ENCODE results near the gene SYNGR3.
A peak's percentile ranks its signal among the peaks of the same experiment; 100 is the strongest.
"Not testable (repeated sequence)": the region's sequence is repeated elsewhere in the genome, so short reads cannot be mapped to it uniquely, and the experiment has no call there.

Gene SYNGR3

GRCh38 chr16:2009164-2009711 lies 19.5 kb downstream of the SYNGR3 start:
- DNase-seq (ENCODE audit: low spot score), result no peak

- peak; percentile 72 for DNase-seq (ENCODE audit: low spot score)
Observed at GRCh38 chr16:2009791-2010510, 20.2 kb downstream of the SYNGR3 start, which contains the start of gene ZNF598. Gene ZNF598 (minus strand): TSS chr16:2009821.

DNA sequence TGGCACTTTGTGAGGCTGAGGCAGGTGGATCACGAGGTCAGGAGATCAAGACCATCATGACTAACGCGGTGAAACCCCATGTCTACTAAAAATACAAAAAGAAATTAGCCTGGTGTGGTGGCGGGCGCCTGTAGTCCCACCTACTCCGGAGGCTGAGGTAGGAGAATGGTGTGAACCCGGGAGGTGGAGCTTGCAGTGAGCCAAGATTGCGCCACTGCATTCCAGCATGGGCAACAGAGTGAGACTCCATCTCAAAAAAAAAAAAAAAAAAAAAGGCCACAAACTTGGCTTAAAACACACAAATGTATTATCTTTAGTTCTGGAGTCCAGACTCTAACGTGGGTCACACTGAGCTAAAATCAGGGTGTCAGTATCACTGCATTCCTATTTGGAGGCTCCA lies 22.0 kb downstream of the SYNGR3 start:
- DNase-seq (ENCODE audit: low spot score), result not testable (repeated sequence)

GRCh38 chr16:2013527-2013926 lies 23.8 kb downstream of the SYNGR3 start:
- DNase-seq (ENCODE audit: low spot score), result no peak

- no peak for DNase-seq (ENCODE audit: low spot score)
Observed at GRCh38 chr16:2015117-2015946, 25.6 kb downstream of the SYNGR3 start.

DNA sequence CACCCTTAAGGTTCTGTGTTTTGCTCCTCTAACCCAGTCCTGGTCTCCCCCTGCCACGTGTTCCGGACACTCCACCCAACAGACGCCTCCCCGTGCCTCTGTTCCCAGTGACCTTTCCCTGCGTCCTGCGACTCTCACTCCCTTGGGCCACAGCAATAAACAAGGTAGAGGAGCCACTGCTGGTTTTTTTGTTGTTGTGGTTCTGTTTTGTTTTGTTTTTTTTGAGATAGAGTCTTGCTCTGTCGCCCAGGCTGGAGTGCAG lies 26.1 kb downstream of the SYNGR3 start:
- no peak for DNase-seq (ENCODE audit: low spot score)

DNA sequence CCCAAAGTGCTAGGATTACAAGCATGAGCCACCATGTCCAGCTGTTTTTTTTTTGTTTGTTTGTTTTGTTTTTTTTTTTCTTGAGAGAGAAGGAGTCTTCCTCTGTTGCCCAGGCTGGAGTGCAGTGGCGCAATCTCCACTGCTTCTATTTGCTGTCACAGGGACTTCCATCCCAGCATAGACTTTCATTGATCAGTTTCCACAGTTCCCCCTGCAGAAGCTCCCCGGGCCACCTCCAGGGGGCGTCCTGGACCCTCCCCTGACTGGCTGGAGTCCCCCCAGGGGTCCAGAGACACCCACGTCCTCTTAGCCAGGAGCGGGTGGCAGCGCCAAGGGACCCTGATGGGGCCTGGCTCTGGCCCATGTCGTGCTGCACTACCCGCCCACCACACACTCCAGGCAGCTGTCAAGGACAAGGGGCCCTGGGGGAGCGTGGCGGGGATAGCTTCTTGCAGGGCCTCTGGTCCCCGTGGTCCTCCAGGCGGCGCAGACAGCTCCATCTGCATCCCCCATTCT lies 26.7 kb downstream of the SYNGR3 start:
- DNase-seq (ENCODE audit: low spot score), result no peak

DNA sequence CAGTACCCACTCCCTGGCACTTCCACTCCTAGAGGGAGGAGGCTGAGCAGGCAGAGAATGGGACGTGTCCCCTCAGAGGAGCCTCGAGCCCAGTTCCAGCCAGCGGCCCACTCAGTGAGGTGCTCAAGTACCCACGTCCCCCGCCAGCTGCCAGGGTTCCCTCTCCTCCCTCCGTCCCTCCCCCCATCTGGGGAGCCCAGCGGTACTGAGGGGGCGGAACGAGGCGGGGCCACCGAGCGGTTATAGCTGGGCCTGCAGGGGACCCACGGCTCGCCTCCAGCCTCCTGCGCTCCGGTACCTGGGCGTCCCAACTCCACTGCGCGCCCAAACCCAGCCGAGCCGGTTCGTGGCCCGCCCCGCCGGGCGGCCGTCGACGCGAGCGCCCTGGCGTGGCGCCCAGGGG lies 29.7 kb downstream of the SYNGR3 start, which contains the start of gene NPW:
Gene NPW (plus strand): TSS at position 268 of the 403 bp plus-strand sequence.
- no peak for DNase-seq (ENCODE audit: low spot score)

GRCh38 chr16:2019921-2020831 lies 30.4 kb downstream of the SYNGR3 start:
- no peak for DNase-seq (ENCODE audit: low spot score)

GRCh38 chr16:2022723-2023091 lies 32.9 kb downstream of the SYNGR3 start:
- DNase-seq (ENCODE audit: low spot score), result no peak

DNA sequence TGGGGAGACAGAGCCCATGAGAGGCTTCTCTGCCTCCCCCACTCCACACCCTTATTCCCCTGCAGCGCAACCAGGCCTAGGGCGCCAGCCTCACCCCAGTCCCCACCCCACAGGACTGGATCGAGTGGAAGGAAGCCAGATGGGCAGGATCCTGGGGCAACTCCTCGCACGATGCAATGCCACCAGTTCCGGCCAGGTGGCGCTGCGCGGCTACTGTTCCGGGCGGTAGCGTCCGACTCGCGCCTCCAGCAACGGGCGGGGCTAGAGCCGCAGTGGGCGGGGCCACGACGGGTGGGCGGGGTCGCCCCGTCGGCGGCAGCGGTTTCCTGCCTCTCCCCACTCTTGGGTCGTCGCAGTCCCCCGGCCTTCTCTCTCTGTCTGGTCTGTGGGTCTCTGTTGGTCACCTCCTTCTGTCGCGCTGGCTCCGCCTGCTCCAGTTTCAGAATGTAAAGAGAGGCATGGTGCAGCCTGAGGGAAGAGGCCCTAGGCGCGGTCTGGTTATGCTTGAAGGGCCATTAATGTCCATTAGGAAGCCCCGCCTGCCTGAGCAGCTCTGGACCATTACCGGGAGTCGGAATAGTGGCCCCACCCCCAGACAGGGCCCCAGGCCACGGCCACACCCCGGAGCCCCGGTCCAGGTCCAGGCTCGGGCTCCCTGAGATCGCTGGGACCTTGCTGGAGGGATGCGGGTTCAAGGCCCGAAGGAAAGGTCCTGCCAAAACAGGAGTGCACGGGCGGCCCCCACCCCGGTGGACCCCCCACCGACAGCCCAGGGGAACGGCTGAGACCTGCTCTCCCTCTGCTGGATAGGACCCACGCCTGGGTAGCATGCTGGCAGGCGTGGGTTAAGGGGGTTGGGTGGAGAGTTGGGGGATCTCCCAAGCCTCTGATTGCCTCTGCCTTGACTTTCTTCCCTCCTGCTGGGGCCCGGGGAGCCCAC lies 33.6 kb downstream of the SYNGR3 start:
- peak; percentile 95 for DNase-seq (ENCODE audit: low spot score)

DNA sequence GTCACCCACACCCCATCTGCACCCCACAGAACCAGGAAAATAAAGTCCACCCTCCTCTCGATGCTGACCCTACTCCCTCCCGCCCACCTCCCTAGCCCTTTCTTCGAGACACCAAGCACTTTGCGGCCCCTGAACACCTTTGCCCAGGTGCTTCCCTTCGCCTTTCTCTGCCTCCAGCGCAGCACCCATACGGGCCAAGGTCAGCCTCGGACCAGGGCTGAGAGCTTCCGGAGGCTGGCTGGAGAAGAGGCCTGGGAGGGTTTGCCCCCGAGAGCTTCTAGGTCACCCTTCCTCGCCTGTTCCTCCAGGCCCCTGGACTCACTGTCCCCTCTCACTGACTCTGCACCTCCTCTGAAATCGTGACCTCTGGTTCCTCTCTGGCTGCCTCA lies 34.3 kb downstream of the SYNGR3 start:
- DNase-seq (ENCODE audit: low spot score), result no peak

GRCh38 chr16:2025251-2025650 lies 35.5 kb downstream of the SYNGR3 start:
- no peak for DNase-seq (ENCODE audit: low spot score)

DNA sequence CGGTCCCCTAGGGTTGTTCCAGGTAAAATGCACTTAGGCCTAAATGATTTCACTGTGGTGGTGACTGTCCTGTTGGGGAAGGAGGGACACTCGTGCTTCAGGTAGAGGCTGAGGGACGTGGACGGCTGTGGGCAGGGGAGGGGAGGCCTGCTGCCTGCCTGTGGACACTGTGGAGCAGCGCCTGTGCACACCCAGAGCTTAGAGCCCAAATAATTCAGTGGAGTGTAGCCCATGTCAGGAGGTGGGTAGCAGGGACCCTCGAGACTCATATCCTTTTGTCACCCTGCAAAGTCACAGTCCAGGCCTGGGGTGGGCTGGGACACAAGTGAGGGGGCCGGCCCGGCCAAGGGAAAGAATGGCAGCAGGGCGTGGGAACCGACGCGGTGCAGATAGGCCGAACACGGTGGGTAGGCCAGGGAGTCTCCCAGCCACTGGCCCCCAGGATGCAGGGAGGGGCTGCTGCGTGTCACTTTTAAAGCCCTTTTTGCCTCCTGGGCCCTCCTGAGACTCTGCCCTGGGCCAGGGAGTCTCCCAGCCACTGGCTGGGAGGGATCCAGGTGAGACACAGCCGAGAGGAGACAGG lies 36.2 kb downstream of the SYNGR3 start:
- DNase-seq (ENCODE audit: low spot score), result no peak

- DNase-seq (ENCODE audit: low spot score), result no peak
Observed at GRCh38 chr16:2026461-2027023, 36.8 kb downstream of the SYNGR3 start, which contains the start of gene NHERF2. Gene NHERF2 (plus strand): TSS chr16:2026902. CDS start chr16:2027006, 104 bp downstream.

DNA sequence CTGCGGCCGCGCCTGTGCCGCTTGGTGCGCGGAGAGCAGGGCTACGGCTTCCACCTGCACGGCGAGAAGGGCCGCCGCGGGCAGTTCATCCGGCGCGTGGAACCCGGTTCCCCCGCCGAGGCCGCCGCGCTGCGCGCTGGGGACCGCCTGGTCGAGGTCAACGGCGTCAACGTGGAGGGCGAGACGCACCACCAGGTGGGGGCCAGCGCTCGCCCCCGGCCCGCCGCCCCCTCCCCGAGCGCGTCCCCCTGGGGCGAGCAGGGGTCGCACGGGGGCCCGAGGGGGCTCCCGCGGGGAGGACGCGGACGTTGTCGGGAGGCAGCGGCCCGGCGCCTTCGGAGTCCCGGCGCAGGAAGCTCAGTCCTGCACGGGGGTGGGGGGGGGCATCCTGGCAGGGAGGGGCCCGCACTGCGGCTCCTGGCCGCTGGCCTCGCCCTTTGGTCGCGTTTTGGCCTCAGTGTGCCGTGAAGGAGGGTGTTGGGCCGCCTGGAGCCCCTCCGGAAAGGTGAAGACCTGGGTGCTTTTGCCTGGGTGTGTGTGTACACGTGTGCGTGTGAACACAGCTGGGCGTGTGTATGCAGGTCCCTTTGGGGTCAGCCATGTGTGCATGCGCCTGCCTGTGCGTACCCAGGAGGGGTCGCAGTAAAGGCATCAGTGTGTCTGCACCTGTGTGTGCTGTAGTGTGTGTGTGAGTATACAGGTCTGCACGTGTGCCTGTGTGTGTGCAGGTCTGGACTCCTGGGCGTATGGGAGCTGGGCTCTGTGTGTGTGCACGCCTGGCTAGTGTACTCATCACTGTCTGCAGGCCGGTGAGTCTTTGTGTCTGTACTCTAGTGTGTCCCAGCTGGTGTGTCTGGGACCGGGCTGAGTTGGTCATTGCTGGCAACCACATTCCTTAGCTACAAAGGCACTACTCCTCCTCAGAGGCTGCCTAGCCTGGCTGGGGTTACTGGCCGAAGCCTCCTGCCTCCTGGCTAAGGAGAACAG lies 37.5 kb downstream of the SYNGR3 start:
- DNase-seq (ENCODE audit: low spot score), result no peak

GRCh38 chr16:2028146-2028545 lies 38.4 kb downstream of the SYNGR3 start:
- no peak for DNase-seq (ENCODE audit: low spot score)

DNA sequence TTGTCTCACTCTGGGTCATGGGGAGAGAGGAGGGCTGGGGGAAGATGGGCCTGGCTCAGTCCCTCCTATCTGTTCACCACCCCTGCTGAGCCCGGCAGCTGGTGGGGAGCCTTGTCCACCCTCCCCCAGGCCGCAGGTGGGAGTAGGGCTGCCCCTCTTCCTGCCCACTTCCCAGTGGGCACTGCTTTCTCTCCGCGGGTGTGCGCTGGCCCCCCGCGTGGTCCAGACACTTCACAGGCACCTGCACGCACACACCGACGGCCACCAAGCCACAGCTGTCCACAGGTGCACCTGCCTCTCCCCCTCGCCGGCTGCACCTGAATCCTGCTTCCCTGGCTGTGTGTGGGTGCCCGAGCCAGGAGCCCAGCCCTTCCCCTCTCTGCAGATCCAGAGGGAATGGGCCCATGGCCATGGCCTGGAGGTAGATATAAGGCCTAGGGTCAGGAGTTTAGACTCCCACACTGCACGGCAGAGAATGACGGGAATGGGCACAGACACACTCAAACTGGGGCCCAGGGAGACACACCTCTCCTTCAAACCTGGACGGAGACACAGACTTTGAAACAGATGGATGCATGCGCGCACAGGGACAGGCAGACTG lies 39.0 kb downstream of the SYNGR3 start:
- no peak for DNase-seq (ENCODE audit: low spot score)

All from CD4-positive, alpha-beta T cell treated with Interleukin-2 at 100 ng/mL for 4 hours (primary cell).